ENCODE data around the gene UPP2. TPM values are rescaled to one million over a fixed set of nuclear protein-coding genes. Genes with fewer than 3 reads are reported as not detected.

UPP2 gene
- total and polyA plus RNA-seq, 7 donors, result 0.06 TPM; not detected in 6

DNA sequence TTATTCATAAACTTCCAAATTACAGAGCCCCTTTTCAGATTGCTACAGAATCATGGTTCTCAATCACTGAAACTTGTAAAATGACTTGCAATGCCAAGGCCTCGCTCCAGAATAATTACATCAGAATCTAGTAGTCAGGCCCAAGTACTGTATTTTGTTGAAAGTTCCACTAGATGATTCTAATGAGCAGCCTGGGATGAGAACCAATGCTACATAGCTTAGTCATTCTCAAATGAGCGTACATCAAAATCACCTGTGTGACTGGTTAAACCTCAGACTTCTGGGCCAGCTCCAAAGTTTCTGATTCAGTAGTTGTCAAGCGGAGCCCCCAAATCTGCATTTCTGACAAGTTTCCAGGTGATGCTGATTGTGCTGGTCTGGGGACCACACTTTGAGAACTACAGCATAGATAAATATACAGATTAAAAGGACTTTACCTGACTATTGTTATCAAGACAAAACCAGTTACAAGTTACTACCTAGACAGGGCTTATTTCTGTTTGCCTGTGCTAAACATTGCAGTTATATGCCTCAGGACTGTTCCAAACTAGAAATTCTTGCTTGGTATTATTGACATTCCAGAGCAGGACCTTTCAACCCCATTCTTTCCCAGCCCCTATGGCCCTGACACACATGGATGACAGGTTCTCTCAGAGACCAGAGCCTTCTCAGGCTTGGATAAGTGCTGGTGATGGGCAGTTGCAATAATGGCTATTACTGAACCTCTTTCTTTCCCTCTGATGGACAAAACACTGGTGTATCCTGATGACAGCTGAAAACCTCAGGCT is 83.1 kb downstream of the UPP2 start:
- TF ChIP-seq POLR2AphosphoS5 (IDR thresholded peaks at IDR 0.05), result no peak
- TF ChIP-seq POLR2A (IDR thresholded peaks at IDR 0.05), result no peak
- no peak for TF ChIP-seq CTCF (IDR thresholded peaks at IDR 0.05)
- TF ChIP-seq EP300 (IDR thresholded peaks at IDR 0.05), result no peak
- H3K27me3 ChIP-seq, result no peaks in the 10 kb centered on the region
- no peak overlapping the region for H3K4me3 ChIP-seq
- no peak overlapping the region for H3K27ac ChIP-seq
- intact Hi-C loops (cut with DNase I), result no loop called here
- 90 to 95% methylated on average over 3 of the region's 3 CpGs for WGBS, 2 donors
- H3K4me1 ChIP-seq, result no peaks in the 10 kb centered on the region
- DNase-seq, result no peak
- no peaks in the 10 kb centered on the region for H3K9me3 ChIP-seq
- no peaks in the 10 kb centered on the region for H3K36me3 ChIP-seq

Other genes starting within 250 kb of the UPP2 start
- 10 to 100 TPM; 20.0 to 36.0 (median 21.9) TPM for gene ACVR1, start 225.5 kb upstream of the UPP2 start, total RNA-seq
- 1 to 10 TPM; 2.3 to 9.8 (median 4.8) TPM for gene ACVR1, start 225.5 kb upstream of the UPP2 start, polyA plus RNA-seq